Hepatocyte (in vitro differentiated cells): ENCODE measurements around the gene UTP11. TPM values are rescaled to one million over a fixed set of nuclear protein-coding genes. Genes with fewer than 3 reads are reported as not detected.
A peak's percentile ranks its signal among the peaks of the same experiment; 100 is the strongest.

Experiments used
- DNase-seq: peaks from one replicate; pipeline ENCODE4 v3.0.0-alpha.2; 2016; ENCODE audit warnings: low spot score
- H2AFZ ChIP-seq: fragments of 200-600 bp; sonication (generic); 2 replicates; pipeline ENCODE4 v1.6.0; 2016; ENCODE audit warnings: antibody characterized with exemption, mild to moderate bottlenecking
- H3K27ac ChIP-seq: fragments of 200-600 bp; sonication (generic); 2 replicates; pipeline ENCODE4 v1.5.1; 2016; ENCODE audit warnings: mild to moderate bottlenecking
- H3K27me3 ChIP-seq: fragments of 200-600 bp; sonication (generic); 2 replicates; pipeline ENCODE4 v1.6.1; 2016
- H3K36me3 ChIP-seq: fragments of 200-600 bp; sonication (generic); replicated peaks from 2 replicates; pipeline ENCODE4 v1.5.1; 2016; ENCODE audit warnings: low read depth; ENCODE audit not compliant: insufficient read depth
- H3K4me1 ChIP-seq: fragments of 200-600 bp; sonication (generic); 2 replicates; pipeline ENCODE4 v1.5.1; 2016; ENCODE audit warnings: mild to moderate bottlenecking, moderate library complexity; ENCODE audit not compliant: insufficient read depth
- H3K4me2 ChIP-seq: fragments of 200-600 bp; sonication (generic); 2 replicates; pipeline ENCODE4 v1.6.0; 2016
- H3K4me3 ChIP-seq: fragments of 200-600 bp; sonication (generic); 2 replicates; pipeline ENCODE4 v1.5.1; 2016; ENCODE audit warnings: mild to moderate bottlenecking
- H3K79me2 ChIP-seq: fragments of 200-600 bp; sonication (generic); 2 replicates; pipeline ENCODE4 v1.6.0; 2017; ENCODE audit warnings: mild to moderate bottlenecking
- H3K9me2 ChIP-seq: fragments of 200-600 bp; sonication (generic); replicated peaks from 2 replicates; pipeline ENCODE4 v1.6.0; 2017; ENCODE audit warnings: mild to moderate bottlenecking; ENCODE audit not compliant: insufficient read depth
- H3K9me3 ChIP-seq: fragments of 200-600 bp; sonication (generic); 2 replicates; pipeline ENCODE4 v1.5.1; 2016; ENCODE audit warnings: low read depth, mild to moderate bottlenecking
- H4K20me1 ChIP-seq: fragments of 200-600 bp; sonication (generic); 2 replicates; pipeline ENCODE4 v1.6.0; 2016; ENCODE audit warnings: mild to moderate bottlenecking; ENCODE audit not compliant: insufficient read depth, poor library complexity, severe bottlenecking
- EZH2 ChIP-seq: fragments of 200-600 bp; sonication (generic); IDR thresholded peaks from 2 replicates; pipeline ENCODE4 v1.6.1; 2016; ENCODE audit warnings: antibody characterized with exemption, mild to moderate bottlenecking, borderline replicate concordance
- EZH2phosphoT487 ChIP-seq: fragments of 200-600 bp; sonication (generic); IDR thresholded peaks from one replicate; pipeline ENCODE4 v1.6.1; 2018; ENCODE audit warnings: antibody characterized with exemption, mild to moderate bottlenecking, low read depth, moderate library complexity; ENCODE audit not compliant: unreplicated experiment, severe bottlenecking
- WGBS: methylation state at CpG from one replicate; pipeline ENCODE4 v1.1.6; 2016; ENCODE audit warnings: low lambda C conversion rate; ENCODE audit errors: missing lambda C conversion rate; 5-methylcytosine and 5-hydroxymethylcytosine counted together
- polyA plus RNA-seq: library from polyadenylated mRNA; unstranded; fragments of >200 nt; fragmentation: Nextera tagmentation; extraction: Ambion mirVana; gene quantifications from 2 replicates; pipeline ENCODE4 v1.2.1, GENCODE V29; 2016
- total RNA-seq: library from RNA; depleted of rRNA; stranded (reverse); fragments of >200 nt; gene quantifications from 2 replicates; pipeline ENCODE4 v1.2.3, GENCODE V29; 2014
- TF ChIP-seq, protein P1 (sequence below): fragments of 200-600 bp; sonication (generic); IDR thresholded peaks from 2 replicates; pipeline ENCODE4 v1.5.1; 2016; ENCODE audit warnings: antibody characterized with exemption, mild to moderate bottlenecking; ENCODE audit not compliant: poor library complexity

Gene UTP11
- total and polyA plus RNA-seq, 2 experiments from 2014 or later: 36.2 to 39.2 TPM

DNA sequence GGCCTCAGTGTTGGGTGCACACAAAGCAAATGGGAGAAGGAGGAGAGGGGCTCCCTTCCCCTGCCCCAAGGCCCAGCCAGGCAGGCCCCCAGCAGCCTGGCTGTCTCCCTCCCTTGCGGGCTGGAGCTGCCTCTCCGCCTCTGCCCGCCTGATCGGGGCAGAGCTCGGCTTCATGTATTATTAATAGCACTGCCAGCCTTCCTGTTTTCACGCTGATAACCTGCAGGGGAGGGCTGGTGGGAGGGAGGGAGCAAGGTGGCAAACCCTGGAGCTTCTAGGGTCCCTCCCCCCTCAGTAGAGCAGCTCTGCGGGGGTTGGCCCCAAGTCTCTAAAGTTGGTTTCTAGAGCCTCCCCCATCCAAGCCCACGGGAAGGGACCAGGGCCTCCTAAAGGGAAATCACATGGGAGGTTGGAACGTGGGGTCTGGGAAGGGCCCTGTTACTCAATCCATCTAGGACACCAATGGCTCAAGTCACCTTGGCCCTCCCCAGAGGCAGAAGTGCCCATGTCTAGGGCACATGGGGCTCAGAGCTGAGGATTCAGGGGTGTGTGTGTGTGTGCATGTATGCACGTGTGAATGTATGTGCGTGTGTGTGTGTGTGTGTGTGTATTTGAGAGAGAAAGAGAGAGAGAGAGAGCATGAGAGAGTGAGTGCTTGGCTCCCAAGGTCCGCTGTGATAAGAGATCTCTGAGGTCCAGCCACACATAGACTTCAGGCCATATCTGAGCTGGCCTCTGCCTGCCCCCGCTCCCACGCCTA lies 55.9 kb downstream of the UTP11 start:
- H2AFZ ChIP-seq: no peak overlapping the region
- WGBS: 68% methylated on average over 14 of the region's 14 CpGs
- no peak overlapping the region for H3K4me3 ChIP-seq
- H3K4me1 ChIP-seq: no peaks in the 10 kb centered on the region
- no peaks in the 10 kb centered on the region for H3K36me3 ChIP-seq
- no peaks in the 10 kb centered on the region for H4K20me1 ChIP-seq
- H3K4me2 ChIP-seq: no peak overlapping the region
- peaks cover 30% of the 10 kb centered on the region for H3K27me3 ChIP-seq
- no peaks in the 10 kb centered on the region for H3K9me3 ChIP-seq
- TF ChIP-seq EZH2 (no peak), EZH2phosphoT487 (no peak)
- TF ChIP-seq, protein P1, sequence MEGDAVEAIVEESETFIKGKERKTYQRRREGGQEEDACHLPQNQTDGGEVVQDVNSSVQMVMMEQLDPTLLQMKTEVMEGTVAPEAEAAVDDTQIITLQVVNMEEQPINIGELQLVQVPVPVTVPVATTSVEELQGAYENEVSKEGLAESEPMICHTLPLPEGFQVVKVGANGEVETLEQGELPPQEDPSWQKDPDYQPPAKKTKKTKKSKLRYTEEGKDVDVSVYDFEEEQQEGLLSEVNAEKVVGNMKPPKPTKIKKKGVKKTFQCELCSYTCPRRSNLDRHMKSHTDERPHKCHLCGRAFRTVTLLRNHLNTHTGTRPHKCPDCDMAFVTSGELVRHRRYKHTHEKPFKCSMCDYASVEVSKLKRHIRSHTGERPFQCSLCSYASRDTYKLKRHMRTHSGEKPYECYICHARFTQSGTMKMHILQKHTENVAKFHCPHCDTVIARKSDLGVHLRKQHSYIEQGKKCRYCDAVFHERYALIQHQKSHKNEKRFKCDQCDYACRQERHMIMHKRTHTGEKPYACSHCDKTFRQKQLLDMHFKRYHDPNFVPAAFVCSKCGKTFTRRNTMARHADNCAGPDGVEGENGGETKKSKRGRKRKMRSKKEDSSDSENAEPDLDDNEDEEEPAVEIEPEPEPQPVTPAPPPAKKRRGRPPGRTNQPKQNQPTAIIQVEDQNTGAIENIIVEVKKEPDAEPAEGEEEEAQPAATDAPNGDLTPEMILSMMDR: no peak
- no peak overlapping the region for H3K27ac ChIP-seq
- no peaks in the 10 kb centered on the region for H3K9me2 ChIP-seq
- DNase-seq: no peak
- H3K79me2 ChIP-seq: no peaks in the 10 kb centered on the region

DNA sequence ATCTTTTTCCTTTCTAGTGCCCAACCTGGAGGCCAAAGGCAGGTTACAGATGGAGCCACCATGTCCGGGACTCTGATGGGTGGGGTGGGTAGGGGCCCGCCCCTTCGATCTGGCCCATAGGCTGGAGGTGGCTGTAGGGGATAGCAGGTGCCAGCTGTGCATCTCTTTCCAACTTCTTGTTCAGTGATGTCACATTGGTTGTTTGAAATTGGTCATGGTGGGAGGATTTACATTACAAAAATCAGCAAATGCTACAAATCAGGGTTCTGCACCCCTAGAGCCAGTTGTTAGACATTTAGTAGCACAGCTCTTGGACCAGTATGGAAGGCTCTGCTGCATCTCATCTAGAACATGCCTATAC lies 56.4 kb downstream of the UTP11 start:
- TF ChIP-seq, protein P1: no peak
- TF ChIP-seq EZH2phosphoT487: no peak
- no peak for TF ChIP-seq EZH2

DNA sequence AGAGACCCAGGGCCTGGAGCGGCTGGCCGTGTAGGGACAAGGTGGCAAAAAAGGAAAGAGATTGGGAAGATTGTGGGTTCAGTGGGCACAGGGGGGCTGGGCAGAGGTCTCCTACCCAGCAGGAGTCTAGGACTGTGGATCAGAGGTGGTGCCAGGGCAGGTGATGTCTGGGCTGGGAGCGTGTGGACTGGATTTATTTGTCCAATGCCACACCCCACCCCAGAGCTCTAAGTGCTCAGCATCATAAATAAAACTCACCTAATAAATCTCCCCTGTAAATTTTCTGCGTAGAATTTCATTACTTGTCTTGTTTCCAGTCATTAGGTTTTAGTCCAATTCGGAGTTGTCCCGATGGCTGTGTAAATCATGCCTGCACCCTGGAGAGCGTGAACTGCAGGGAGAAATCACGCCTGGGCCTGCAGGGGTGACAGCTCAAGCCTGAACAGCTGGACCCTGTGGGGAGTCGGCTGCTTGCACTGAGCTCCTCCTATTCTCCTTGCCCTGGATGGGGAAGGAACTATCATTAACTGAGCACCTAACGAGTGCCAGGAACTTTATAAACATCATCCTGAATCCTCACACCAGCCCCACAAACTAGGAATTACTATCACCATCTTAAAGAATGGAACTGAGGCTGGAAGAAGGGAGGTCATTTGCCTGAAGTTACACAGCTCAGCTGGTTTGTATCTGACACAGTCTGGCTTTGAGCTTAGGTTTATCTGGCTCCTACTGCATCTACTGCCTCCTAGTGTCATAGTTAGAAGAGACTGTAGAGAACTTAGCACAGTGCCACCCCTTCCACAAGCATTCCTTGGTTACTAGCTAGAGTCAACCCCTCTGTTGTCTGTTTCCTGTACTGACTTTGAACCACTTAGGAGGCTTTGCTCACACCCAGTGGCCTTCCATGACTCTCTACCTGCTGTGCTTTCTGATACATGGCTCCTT lies 59.0 kb downstream of the UTP11 start:
- Histone ChIP-seq H3K9me2 (no peaks in the 10 kb centered on the region), H3K79me2 (no peaks in the 10 kb centered on the region), H3K4me1 (no peaks in the 10 kb centered on the region), H3K27me3 (peaks cover 24% of the 10 kb centered on the region), H3K4me3 (no peak overlapping the region), H3K4me2 (no peak overlapping the region), H2AFZ (no peak overlapping the region), H3K36me3 (no peaks in the 10 kb centered on the region), H4K20me1 (no peaks in the 10 kb centered on the region), H3K27ac (no peak overlapping the region), H3K9me3 (no peaks in the 10 kb centered on the region)
- peak; percentile 37 for DNase-seq
- WGBS: 65% methylated on average over 10 of the region's 10 CpGs
- TF ChIP-seq EZH2 (no peak), EZH2phosphoT487 (no peak)
- TF ChIP-seq, protein P1: peak; percentile 24

More for the DNA sequence above, 56.4 kb downstream of the UTP11 start:
- H3K4me3 ChIP-seq: no peak overlapping the region
- H4K20me1 ChIP-seq: no peaks in the 10 kb centered on the region
- H3K27ac ChIP-seq: no peak overlapping the region
- H2AFZ ChIP-seq: no peak overlapping the region
- no peak for DNase-seq
- H3K4me2 ChIP-seq: no peak overlapping the region
- no peaks in the 10 kb centered on the region for H3K9me2 ChIP-seq
- peaks cover 30% of the 10 kb centered on the region for H3K27me3 ChIP-seq
- WGBS: 91% methylated on average over 3 of the region's 3 CpGs
- no peaks in the 10 kb centered on the region for H3K4me1 ChIP-seq
- H3K79me2 ChIP-seq: no peaks in the 10 kb centered on the region
- no peaks in the 10 kb centered on the region for H3K9me3 ChIP-seq
- H3K36me3 ChIP-seq: no peaks in the 10 kb centered on the region
